ENCODE results near the gene SYS1.

GRCh38 chr20:45341939-45342854 lies 20.8 kb upstream of the SYS1 start:
- TF ChIP-seq CTCF (IDR thresholded peaks at IDR 0.05) (no peak), ZFX (IDR thresholded peaks at IDR 0.05; ENCODE audit: borderline replicate concordance) (no peak)

Measured in 22Rv1 (cell line).